H1 (cell line): ENCODE measurements around the gene GHRHR. TPM values are rescaled to one million over a fixed set of nuclear protein-coding genes. Genes with fewer than 3 reads are reported as not detected.

Experiments used
- CTCF ChIA-PET: fragments of 300-600 bp; sonication (Branson Sonifier 250); formaldehyde crosslinking; loops from one replicate; lab custom pipeline; 2021; ENCODE audit not compliant: partially characterized antibody; lab: Charles Lee
- POLR2A ChIA-PET: fragments of 300-600 bp; sonication (Branson Sonifier 250); formaldehyde crosslinking; loops from one replicate; lab custom pipeline; 2021; ENCODE audit warnings: inconsistent platforms; ENCODE audit not compliant: partially characterized antibody; lab: Charles Lee
- DNase-seq, 2 experiments: peaks; one replicate each; pipeline versions ENCODE4 v3.0.0 to v3.0.0-alpha.2; 2010 to 2022; ENCODE audit warnings: low spot score in 2 of 2, low read depth in 1 of 2, mixed read lengths in 1 of 2
- FAIRE-seq: peaks from 2 replicates; lab custom pipeline; 2011; peaks lifted over from hg19 to GRCh38; lab: Jason Lieb, UNC
- H2AFZ ChIP-seq: 2 replicates; pipeline ENCODE4 v1.8.1; 2012; ENCODE audit warnings: low read length, inconsistent platforms
- H2AK5ac ChIP-seq: 2 replicates; pipeline ENCODE4 v1.6.1; 2013; ENCODE audit warnings: low read depth, low read length
- H2BK120ac ChIP-seq: replicated peaks from 2 replicates; pipeline ENCODE3; 2013; ENCODE audit warnings: low read depth, low read length, inconsistent platforms
- H2BK12ac ChIP-seq: 2 replicates; pipeline ENCODE4 v1.6.1; 2013; ENCODE audit warnings: low read depth, low read length
- H2BK15ac ChIP-seq: 2 replicates; pipeline ENCODE4 v1.6.1; 2013; ENCODE audit warnings: low read length
- H2BK20ac ChIP-seq: 2 replicates; pipeline ENCODE4 v1.6.1; 2013; ENCODE audit warnings: low read length
- H2BK5ac ChIP-seq: 2 replicates; pipeline ENCODE4 v1.6.1; 2013; ENCODE audit warnings: low read depth, low read length
- H3K14ac ChIP-seq: 2 replicates; pipeline ENCODE4 v1.6.1; 2013; ENCODE audit warnings: inconsistent platforms; ENCODE audit not compliant: insufficient read length
- H3K18ac ChIP-seq: 2 replicates; pipeline ENCODE4 v1.6.1; 2013; ENCODE audit warnings: low read length; ENCODE audit errors: extremely low read depth
- H3K23ac ChIP-seq: 2 replicates; pipeline ENCODE4 v1.6.1; 2013; ENCODE audit warnings: inconsistent platforms; ENCODE audit not compliant: insufficient read length
- H3K23me2 ChIP-seq: 2 replicates; pipeline ENCODE4 v1.6.1; 2013; ENCODE audit warnings: low read depth, low read length
- H3K27ac ChIP-seq: 2 replicates; pipeline ENCODE4 v1.6.1; 2011; ENCODE audit warnings: low read depth, low read length, inconsistent platforms
- H3K27me3 ChIP-seq, 4 experiments: replicated peaks in 1 of 4; 1 replicate in 1 of 4; 2 replicates in 3 of 4; pipeline versions ENCODE4 v1.6.1 to v1.8.1; 2011 to 2013; ENCODE audit warnings: low read length in 3 of 4, mild to moderate bottlenecking in 3 of 4, inconsistent platforms in 2 of 4, mixed read lengths in 2 of 4, moderate library complexity in 1 of 4; ENCODE audit not compliant: control insufficient read depth in 3 of 4, insufficient read depth in 3 of 4; ENCODE audit errors: extremely low read depth in 1 of 4
- H3K36me3 ChIP-seq, 4 experiments: 2 replicates each; pipeline versions ENCODE4 v1.6.1 to v1.8.1; 2011 to 2013; ENCODE audit warnings: mild to moderate bottlenecking in 4 of 4, low read length in 3 of 4, moderate library complexity in 2 of 4, control low read depth in 1 of 4, inconsistent platforms in 1 of 4; ENCODE audit not compliant: insufficient read depth in 4 of 4, control insufficient read depth in 2 of 4
- H3K4ac ChIP-seq: replicated peaks from 2 replicates; pipeline ENCODE3; 2013; ENCODE audit warnings: low read length, low read depth, mixed read lengths, inconsistent platforms; ENCODE audit not compliant: insufficient read length
- H3K4me1 ChIP-seq, 4 experiments: replicated peaks in 1 of 4; 1 replicate in 1 of 4; 2 replicates in 3 of 4; pipeline versions ENCODE4 v1.6.1 to v1.8.1; 2011 to 2013; ENCODE audit warnings: low read length in 3 of 4, inconsistent platforms in 2 of 4, mixed read lengths in 1 of 4; ENCODE audit not compliant: insufficient read depth in 4 of 4, control insufficient read depth in 3 of 4
- H3K4me2 ChIP-seq, 2 experiments: 2 replicates each; pipeline versions ENCODE4 v1.6.1 to v1.8.1; 2011 to 2013; ENCODE audit warnings: low read depth in 2 of 2, low read length in 2 of 2, control low read depth in 1 of 2, inconsistent platforms in 1 of 2, mild to moderate bottlenecking in 1 of 2; ENCODE audit not compliant: insufficient read depth in 1 of 2
- H3K4me3 ChIP-seq, 4 experiments: fragments of 200-600, 300-600 bp in 1 of 4; sonication (generic), shearing (Covaris generic), sonication (Bioruptor Twin) in 1 of 4; 2 replicates each; pipeline versions ENCODE4 v1.5.1 to v1.8.1; 2011 to 2016; ENCODE audit warnings: low read length in 4 of 4, low read depth in 3 of 4, control low read depth in 2 of 4, inconsistent platforms in 2 of 4, mild to moderate bottlenecking in 2 of 4, mixed read lengths in 1 of 4, moderate library complexity in 1 of 4; ENCODE audit not compliant: insufficient read depth in 2 of 4; ENCODE audit errors: extremely low read depth in 1 of 4
- H3K56ac ChIP-seq: replicated peaks from 2 replicates; pipeline ENCODE3; 2013; ENCODE audit warnings: low read depth, mild to moderate bottlenecking, mixed read lengths, low read length, inconsistent platforms; ENCODE audit not compliant: insufficient read length
- H3K79me1 ChIP-seq: 2 replicates; pipeline ENCODE4 v1.6.1; 2013; ENCODE audit warnings: low read depth, low read length, control low read depth
- H3K79me2 ChIP-seq, 2 experiments: 2 replicates each; pipeline versions ENCODE4 v1.6.1 to v1.8.1; 2012 to 2013; ENCODE audit warnings: low read length in 2 of 2, mild to moderate bottlenecking in 2 of 2, inconsistent platforms in 1 of 2; ENCODE audit not compliant: insufficient read depth in 2 of 2, control insufficient read depth in 1 of 2
- H3K9ac ChIP-seq, 4 experiments: replicated peaks in 1 of 4; 1 replicate in 1 of 4; 2 replicates in 3 of 4; pipeline versions ENCODE4 v1.6.1 to v1.8.1; 2011 to 2013; ENCODE audit warnings: low read depth in 3 of 4, low read length in 3 of 4, control low read depth in 2 of 4, mild to moderate bottlenecking in 2 of 4, moderate library complexity in 2 of 4, inconsistent platforms in 1 of 4; ENCODE audit errors: extremely low read depth in 1 of 4
- H3K9me3 ChIP-seq, 2 experiments: 2 replicates each; pipeline versions ENCODE4 v1.6.1 to v1.8.1; 2012 to 2013; ENCODE audit warnings: mild to moderate bottlenecking in 2 of 2, moderate library complexity in 2 of 2, control low read depth in 1 of 2, inconsistent platforms in 1 of 2, low read depth in 1 of 2, low read length in 1 of 2, mixed read lengths in 1 of 2; ENCODE audit not compliant: insufficient read depth in 2 of 2
- H4K20me1 ChIP-seq, 2 experiments: replicated peaks in 1 of 2; 2 replicates each; pipeline versions ENCODE3 to v1.8.1; 2011 to 2013; ENCODE audit warnings: inconsistent platforms in 2 of 2, low read length in 2 of 2, mild to moderate bottlenecking in 1 of 2; ENCODE audit not compliant: insufficient read depth in 2 of 2, control insufficient read depth in 1 of 2
- H4K5ac ChIP-seq: 2 replicates; pipeline ENCODE4 v1.6.1; 2013; ENCODE audit warnings: low read length, low read depth, mixed read lengths, inconsistent platforms; ENCODE audit not compliant: insufficient read length
- H4K8ac ChIP-seq: 2 replicates; pipeline ENCODE4 v1.8.0; 2013; ENCODE audit warnings: mild to moderate bottlenecking, moderate library complexity, low read length, inconsistent platforms; ENCODE audit not compliant: insufficient read depth; ENCODE audit errors: extremely low read depth
- H4K91ac ChIP-seq: replicated peaks from 2 replicates; pipeline ENCODE3; 2013; ENCODE audit warnings: low read length, mixed read lengths, inconsistent platforms; ENCODE audit not compliant: insufficient read length
- CBX5 ChIP-seq: fragments of 300-800, 300-1000 bp; sonication (generic); IDR thresholded peaks from 2 replicates; pipeline ENCODE4 v1.7.1; 2016; ENCODE audit warnings: antibody characterized with exemption, low read length, low read depth
- CTBP2 ChIP-seq: IDR thresholded peaks from 2 replicates; pipeline ENCODE4 v1.7.0; 2011; ENCODE audit warnings: borderline replicate concordance, mild to moderate bottlenecking, moderate library complexity, mixed read lengths, low read length; ENCODE audit not compliant: insufficient read depth, insufficient read length
- GABPA ChIP-seq: IDR thresholded peaks from 2 replicates; pipeline ENCODE4 v1.6.1; 2011; ENCODE audit warnings: mild to moderate bottlenecking, low read length, moderate library complexity, borderline replicate concordance; ENCODE audit not compliant: insufficient read depth
- POU5F1 ChIP-seq: IDR thresholded peaks from 2 replicates; pipeline ENCODE4 v1.6.1; 2011; ENCODE audit warnings: low read depth, mild to moderate bottlenecking, low read length, moderate library complexity
- SRF ChIP-seq: IDR thresholded peaks from 2 replicates; pipeline ENCODE4 v1.6.1; 2011; ENCODE audit warnings: mild to moderate bottlenecking, low read depth, low read length, moderate library complexity
- YY1 ChIP-seq: IDR thresholded peaks from 2 replicates; pipeline ENCODE4 v1.6.1; 2011; ENCODE audit warnings: low read depth, mild to moderate bottlenecking, low read length
- WGBS, 2 experiments: shearing (Covaris generic) in 1 of 2; methylation state at CpG; one replicate each; pipeline versions ENCODE4 v1.1.6 to v1.1.7; 2013 to 2015; ENCODE audit warnings: low lambda C conversion rate in 2 of 2, mixed read lengths in 2 of 2, inconsistent platforms in 1 of 2, low coverage in 1 of 2, missing lambda C conversion rate in 1 of 2; ENCODE audit not compliant: insufficient replicate concordance in 2 of 2, insufficient coverage in 1 of 2, insufficient read length in 1 of 2; ENCODE audit errors: extremely low coverage in 1 of 2, missing lambda C conversion rate in 1 of 2; 5-methylcytosine and 5-hydroxymethylcytosine counted together
- polyA plus RNA-seq, 7 experiments: library from polyadenylated mRNA; depleted of rRNA in 3 of 7; stranded (reverse) in 5 of 7; unstranded in 2 of 7; fragments of >200 nt in 5 of 7; fragments of 200-250 nt in 2 of 7; gene quantifications; 1 replicate in 5 of 7; 2 replicates in 1 of 7; 4 replicates in 1 of 7; pipeline versions ENCODE4 v1.2.1 to v1.2.3, GENCODE V29; 2011 to 2013; ENCODE audit warnings: missing spikeins in 2 of 7, mixed read lengths in 2 of 7
- total RNA-seq: library from RNA; stranded (reverse); fragmentation: NEBNext Ultra II Directional; extraction: Animal tissue kit (Norgen Biotek cat#: 25700); gene quantifications from 2 replicates; pipeline ENCODE4 v1.2.1, GENCODE V29; 2021

Gene GHRHR
- total and polyA plus RNA-seq, 2 of the 8 experiments (the other 6 are each of a cell fraction or from before 2014, with no cell fraction given): 0.60 to 6.5 TPM

DNA sequence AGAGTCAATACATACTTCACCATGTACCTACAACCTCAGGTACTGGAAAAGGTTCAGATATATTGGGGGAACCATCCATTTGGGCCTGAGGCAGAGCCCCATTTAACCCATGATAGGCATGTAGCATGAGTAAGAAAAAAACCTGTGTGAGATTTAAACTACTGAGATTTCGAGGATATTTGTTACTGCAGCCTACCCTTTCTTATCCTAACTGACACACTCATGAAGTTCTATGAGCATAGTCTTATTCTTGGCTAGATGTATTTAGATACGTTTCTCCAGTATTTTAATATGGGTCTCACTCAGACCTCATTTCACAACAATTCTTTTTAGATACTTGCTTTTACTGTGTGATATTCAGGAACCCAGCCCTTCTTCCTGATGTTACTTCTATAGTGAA is 39.3 kb downstream of the GHRHR start:
- H4K91ac ChIP-seq: no peak overlapping the region
- H2BK12ac ChIP-seq: no peak overlapping the region
- 0 out of 7 replicates have a peak, but pooled peaks cover 0 to 3% (median 0%) of the 10 kb centered on the region in 4 experiments for H3K4me1 ChIP-seq
- no peaks in the 10 kb centered on the region for H3K79me2 ChIP-seq
- POLR2A ChIA-PET: no interaction called here
- H3K23ac ChIP-seq: no peak overlapping the region
- CTCF ChIA-PET: interaction anchor here (1.0 to 2.9 kb wide), 5 partner anchors 10 to 120 kb away, joined by 3 to 14 read pairs (median 4); no protein-coding TSS in a partner anchor
- no peak overlapping the region for H3K27ac ChIP-seq
- H3K27me3 ChIP-seq: no peaks in the 10 kb centered on the region
- DNase-seq (no peak), FAIRE-seq (no peak)
- H3K4me3 ChIP-seq: no peak overlapping the region
- WGBS, 2 experiments: 95% methylated on average over 2 of the region's 2 CpGs; no CpG with 5 or more reads in 1 of the 2 experiments
- H2AK5ac ChIP-seq: no peak overlapping the region
- no peak overlapping the region for H4K8ac ChIP-seq
- no peak overlapping the region for H3K4ac ChIP-seq
- no peak overlapping the region for H2AFZ ChIP-seq
- H2BK15ac ChIP-seq: no peak overlapping the region
- no peaks in the 10 kb centered on the region for H3K9me3 ChIP-seq
- H3K56ac ChIP-seq: no peak overlapping the region
- no peak overlapping the region for H3K9ac ChIP-seq
- H4K5ac ChIP-seq: no peak overlapping the region
- H2BK20ac ChIP-seq: no peak overlapping the region
- H4K20me1 ChIP-seq: no peaks in the 10 kb centered on the region
- H3K79me1 ChIP-seq: no peaks in the 10 kb centered on the region
- H3K18ac ChIP-seq: no peak overlapping the region
- TF ChIP-seq CTBP2 (no peak), YY1 (no peak), POU5F1 (no peak), SRF (no peak), CBX5 (no peak), GABPA (no peak)
- no peaks in the 10 kb centered on the region for H3K23me2 ChIP-seq
- no peaks in the 10 kb centered on the region for H3K36me3 ChIP-seq
- H3K4me2 ChIP-seq: no peak overlapping the region
- H2BK120ac ChIP-seq: no peak overlapping the region
- H2BK5ac ChIP-seq: no peak overlapping the region
- H3K14ac ChIP-seq: no peak overlapping the region
